Heart left ventricle (tissue), 16 donors: Measurements from ENCODE around the gene ARFIP1. TPM values are rescaled to one million over a fixed set of nuclear protein-coding genes. Genes with fewer than 3 reads are reported as not detected.

ENCODE experiments used
- ATAC-seq, 4 donors: fragments of 200-7000 bp; cut with Tn5 transposase; one replicate each; pipeline ENCODE4 v1.9.1; 2020 to 2022; ENCODE audit warnings: moderate library complexity in 4 of 4, mild to moderate bottlenecking in 3 of 4, moderate number of reproducible peaks in 1 of 4
- DNase-seq, 5 donors: peaks; one replicate each; pipeline ENCODE4 v3.0.0-alpha.2; 2020
- H3K27ac ChIP-seq, 12 donors: fragments of 200-600 bp; sonication (generic) in 4 of 12; one replicate each; pipeline versions ENCODE4 v1.5.0 to v1.8.0; 2016 to 2022; ENCODE audit warnings: mild to moderate bottlenecking in 2 of 12
- H3K27me3 ChIP-seq, 9 donors: fragments of 200-600 bp; sonication (generic) in 2 of 9; one replicate each; pipeline versions ENCODE4 v1.5.1 to v1.8.0; 2016 to 2022; ENCODE audit warnings: mild to moderate bottlenecking in 3 of 9
- H3K36me3 ChIP-seq, 9 donors: fragments of 200-600 bp; sonication (generic) in 2 of 9; one replicate each; pipeline versions ENCODE4 v1.5.0 to v1.8.0; 2018 to 2022; ENCODE audit warnings: mild to moderate bottlenecking in 2 of 9
- H3K4me1 ChIP-seq, 12 donors: fragments of 200-600 bp; sonication (generic) in 4 of 12; one replicate each; pipeline versions ENCODE4 v1.5.0 to v1.8.0; 2016 to 2022; ENCODE audit warnings: mild to moderate bottlenecking in 3 of 12
- H3K4me3 ChIP-seq, 12 donors: fragments of 200-600 bp; sonication (generic) in 4 of 12; one replicate each; pipeline versions ENCODE4 v1.5.0 to v1.8.0; 2017 to 2022; ENCODE audit warnings: mild to moderate bottlenecking in 9 of 12, moderate library complexity in 4 of 12
- H3K9me3 ChIP-seq, 12 donors: fragments of 200-600 bp; sonication (generic) in 4 of 12; one replicate each; pipeline versions ENCODE4 v1.5.0 to v1.8.0; 2016 to 2022; ENCODE audit warnings: mild to moderate bottlenecking in 1 of 12
- CTCF ChIP-seq, 12 donors: fragments of 200-600 bp; sonication (generic) in 4 of 12; IDR thresholded peaks; one replicate each; pipeline versions ENCODE4 v1.5.0 to v1.8.0; 2018 to 2022; ENCODE audit warnings: antibody characterized with exemption in 12 of 12, mild to moderate bottlenecking in 5 of 12
- POLR2A ChIP-seq, 2 donors: fragments of 450-650 bp; IDR thresholded peaks; one replicate each; pipeline ENCODE4 v1.6.1; 2017; ENCODE audit warnings: antibody characterized with exemption in 2 of 2, mild to moderate bottlenecking in 2 of 2, moderate library complexity in 2 of 2
- WGBS, 4 donors: extraction: QIAGEN DNeasy Blood & Tissue Kit in 2 of 4; methylation state at CpG; one replicate each; pipeline versions ENCODE4 v1.1.5 to v1.1.7; 2013 to 2018; 5-methylcytosine and 5-hydroxymethylcytosine counted together
- intact Hi-C, 10 donors: fragments of 100-400 bp; cut with DNase I; formaldehyde crosslinking; loops; one replicate each; pipeline versions ENCODE4 v1.11.1 to v1.14.2; 2022
- polyA plus RNA-seq, 2 donors: library from polyadenylated mRNA; stranded (reverse); fragments of 200-250 nt; gene quantifications; one replicate each; pipeline ENCODE4 v1.2.3, GENCODE V29; 2013
- total RNA-seq, 9 donors: library from RNA; depleted of rRNA in 2 of 9; stranded (reverse); fragments of >200 nt in 2 of 9; fragmentation: NEBNext Ultra II Directional in 3 of 9; extraction: Animal tissue kit (Norgen Biotek cat#: 25700) in 3 of 9; gene quantifications; one replicate each; pipeline versions ENCODE4 v1.1.0 to v1.2.4, GENCODE V29; 2016 to 2023
- donor health status: ischemic (EF 13 %, LVEDD 7.1; RV severe dilation, severe dysfunction).
- donor health status: healthy with polysubstance abuse.
- donor health status: DM: no; HTN: yes; CAD: no.
- donor health status: DM: no; HTN: no; CAD: no.
- donor health status: ischemic (EF 25% LVEDD 6.9; RV normal size, moderate dysfunction).
- donor health status: ischemic (EF 25% LVEDD 5.7; RV mildly dilated, moderate dysfunction).
- donor health status: healthy.
- donor health status: DM: yes; HTN: yes; CAD: no.
- donor health status: ischemic (EF 35%, LVEDD 5.7; RV mildly dilated, moderate dysfunction).
- donor health status: nonischemic (EF 11% LVEDD 7.7; RV severe dilation, severe dysfunction).
- donor health status: DM: yes; HTN: yes; CAD: no.
- donor health status: PGD.
- donor health status: ischemic (EF 29% LVEDD 5.4; RV normal size, mild dysfunction).
- donor health status: nonischemic (EF 23%, LVEDD 6.1; RV moderate dilation, normal function).

ARFIP1 gene
- total and polyA plus RNA-seq, 11 donors = 9.0 to 30.6 (median 11.8) TPM

- H3K4me3 ChIP-seq = no peak overlapping the region
- TF ChIP-seq CTCF (IDR thresholded peaks at IDR 0.05) = no peak
- TF ChIP-seq POLR2A (IDR thresholded peaks at IDR 0.05) = no peak
- peaks cover 0 to 81% (median 41%) of the 10 kb centered on the region in 9 donors for H3K36me3 ChIP-seq
- 93 to 97% (median 95%) methylated on average over 5 of the region's 5 CpGs for WGBS, 4 donors
- no peak overlapping the region for H3K27ac ChIP-seq
- no peaks in the 10 kb centered on the region for H3K4me1 ChIP-seq
- ATAC-seq (no peak), DNase-seq (no peak)
- intact Hi-C loops = no loop called here
- no peaks in the 10 kb centered on the region for H3K27me3 ChIP-seq
- H3K9me3 ChIP-seq = no peaks in the 10 kb centered on the region
Observed at GRCh38 chr4:152885185-152885584, 105.4 kb downstream of the ARFIP1 start.

- no peak for TF ChIP-seq CTCF (IDR thresholded peaks at IDR 0.05)
- TF ChIP-seq POLR2A (IDR thresholded peaks at IDR 0.05) = no peak
- H3K9me3 ChIP-seq = no peaks in the 10 kb centered on the region
- no peak for ATAC-seq
- intact Hi-C loops = no loop called here
- H3K27me3 ChIP-seq = no peaks in the 10 kb centered on the region
- H3K4me1 ChIP-seq = no peaks in the 10 kb centered on the region
- 97 to 100% (median 100%) methylated on average over 1 of the region's 1 CpG for WGBS, 4 donors
- no peak overlapping the region for H3K4me3 ChIP-seq
- H3K27ac ChIP-seq = no peak overlapping the region
- no peak for DNase-seq
- H3K36me3 ChIP-seq = peaks cover 0 to 84% (median 47%) of the 10 kb centered on the region in 9 donors
Observed at GRCh38 chr4:152886201-152886600, 106.4 kb downstream of the ARFIP1 start.

GRCh38 chr4:152887981-152888380 is 108.2 kb downstream of the ARFIP1 start:
- peaks cover 0 to 90% (median 58%) of the 10 kb centered on the region in 9 donors for H3K36me3 ChIP-seq

GRCh38 chr4:152892974-152893373 is 113.2 kb downstream of the ARFIP1 start:
- peaks cover 0 to 69% (median 44%) of the 10 kb centered on the region in 9 donors for H3K36me3 ChIP-seq
- H3K27me3 ChIP-seq = no peaks in the 10 kb centered on the region
- ATAC-seq (no peak), DNase-seq (no peak)
- no peaks in the 10 kb centered on the region for H3K4me1 ChIP-seq
- no peak overlapping the region for H3K27ac ChIP-seq
- intact Hi-C loops = no loop called here
- no peak overlapping the region for H3K4me3 ChIP-seq
- no peak for TF ChIP-seq POLR2A (IDR thresholded peaks at IDR 0.05)
- TF ChIP-seq CTCF (IDR thresholded peaks at IDR 0.05) = no peak
- H3K9me3 ChIP-seq = no peaks in the 10 kb centered on the region
- WGBS, 4 donors = 80 to 93% (median 84%) methylated on average over 2 of the region's 2 CpGs

More at GRCh38 chr4:152887981-152888380, 108.2 kb downstream of the ARFIP1 start:
- 94 to 96% (median 94%) methylated on average over 6 of the region's 6 CpGs for WGBS, 4 donors
- H3K27ac ChIP-seq = no peak overlapping the region
- H3K4me3 ChIP-seq = no peak overlapping the region
- H3K9me3 ChIP-seq = no peaks in the 10 kb centered on the region
- TF ChIP-seq POLR2A (IDR thresholded peaks at IDR 0.05) = no peak
- TF ChIP-seq CTCF (IDR thresholded peaks at IDR 0.05) = no peak
- no peaks in the 10 kb centered on the region for H3K27me3 ChIP-seq
- DNase-seq (no peak), ATAC-seq (no peak)
- intact Hi-C loops = no loop called here
- no peaks in the 10 kb centered on the region for H3K4me1 ChIP-seq
